Activated naive CD4-positive, alpha-beta T cell treated with anti-CD3 and anti-CD28 coated beads, Interleukin-2, amount 50 U/mL, for 72 hours (primary cell): Measurements from ENCODE around the gene PAX7. TPM values are rescaled to one million over a fixed set of nuclear protein-coding genes. Genes with fewer than 3 reads are reported as not detected.

Experiments used
- ATAC-seq, 2 donors: fragments of 150-1000 bp; cut with Tn5 transposase; 2 replicates each; pipeline ENCODE4 v1.10.0; 2021; ENCODE audit warnings: mild to moderate bottlenecking in 2 of 2, moderate library complexity in 2 of 2
- DNase-seq, 2 donors: peaks; one replicate each; pipeline ENCODE4 v3.0.0; 2021 to 2022; ENCODE audit warnings: low spot score in 2 of 2
- H3K27ac Mint-ChIP-seq, 2 donors: one replicate each; pipeline ENCODE4 v1.8.0; 2022; ENCODE audit warnings: mild to moderate bottlenecking in 2 of 2, mixed read lengths in 2 of 2
- H3K36me3 Mint-ChIP-seq, 2 donors: one replicate each; pipeline ENCODE4 v1.8.0; 2022; ENCODE audit warnings: mixed read lengths in 2 of 2
- H3K9me3 Mint-ChIP-seq, 2 donors: one replicate each; pipeline ENCODE4 v1.8.0; 2022; ENCODE audit warnings: mixed read lengths in 2 of 2
- total RNA-seq, 2 donors: library from RNA; stranded (reverse); gene quantifications; one replicate each; pipeline ENCODE4 v1.2.3, GENCODE V29; 2022

PAX7 gene
- total RNA-seq, 2 donors from 2014 or later, result not detected

DNA sequence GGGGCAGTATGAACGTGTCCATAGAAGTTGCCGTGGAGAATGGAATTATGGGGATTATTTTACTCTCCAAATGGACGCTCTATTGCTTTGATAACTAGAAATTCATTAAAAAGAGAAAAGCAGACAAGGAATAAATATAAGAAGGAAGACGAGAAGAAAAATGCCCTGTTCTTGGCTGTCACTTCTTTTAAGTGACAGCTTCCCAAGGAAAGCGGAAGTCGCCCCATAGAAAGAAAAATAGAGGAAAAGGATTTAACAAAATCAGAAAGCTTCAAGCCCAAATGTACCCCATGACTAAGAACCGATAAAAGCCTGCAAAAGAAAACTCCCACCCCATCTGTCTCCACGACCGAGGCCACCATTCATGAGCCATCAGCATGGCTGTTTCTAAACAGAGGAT lies 143.1 kb downstream of the PAX7 start:
- Mint-ChIP-seq H3K36me3 (no peaks in the 10 kb centered on the region), H3K9me3 (no peaks in the 10 kb centered on the region), H3K27ac (no peak overlapping the region)
- ATAC-seq (no peak), DNase-seq (no peak)

DNA sequence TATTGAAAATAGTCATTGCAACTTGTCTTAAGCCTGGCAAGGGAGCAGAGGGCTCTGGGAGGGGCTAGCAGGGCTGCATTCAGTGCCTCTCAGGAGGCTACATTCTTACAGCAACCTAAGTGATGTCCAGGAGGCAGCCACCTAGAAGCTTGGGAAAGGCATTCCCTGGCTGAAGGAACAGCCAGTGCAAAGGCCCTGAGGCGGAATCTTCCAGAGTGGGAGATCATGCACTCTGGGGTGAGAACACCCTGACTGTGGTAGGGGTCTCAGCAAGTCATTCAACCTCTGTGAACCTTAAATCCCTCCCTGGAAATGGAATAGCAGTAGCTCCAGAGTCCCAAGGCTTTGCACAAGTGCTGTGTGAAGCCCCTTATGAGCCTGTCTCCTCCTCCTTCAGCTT lies 144.7 kb downstream of the PAX7 start:
- no peak overlapping the region for H3K27ac Mint-ChIP-seq
- DNase-seq (no peak), ATAC-seq (no peak)
- no peaks in the 10 kb centered on the region for H3K9me3 Mint-ChIP-seq
- H3K36me3 Mint-ChIP-seq, result no peaks in the 10 kb centered on the region

DNA sequence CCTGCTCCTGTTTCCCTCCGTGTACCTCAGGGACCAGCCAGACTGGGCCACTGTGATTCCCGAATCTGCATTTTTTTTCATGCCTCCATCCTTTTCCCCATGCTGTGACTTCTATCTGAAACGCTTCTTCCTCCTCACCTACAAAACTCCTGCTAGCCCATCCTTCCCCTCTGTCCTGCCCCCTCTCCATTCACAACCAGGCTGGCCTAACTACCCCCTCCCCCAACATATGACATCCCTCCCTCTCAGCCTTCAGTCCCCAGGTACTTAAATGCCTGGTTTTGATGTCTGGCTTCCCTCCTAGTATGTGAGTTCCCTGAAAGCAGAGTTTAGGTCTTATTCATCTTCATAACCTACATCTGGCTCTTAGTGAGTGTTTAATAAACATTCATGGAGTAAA lies 146.1 kb downstream of the PAX7 start:
- no peaks in the 10 kb centered on the region for H3K9me3 Mint-ChIP-seq
- no peak overlapping the region for H3K27ac Mint-ChIP-seq
- H3K36me3 Mint-ChIP-seq, result no peaks in the 10 kb centered on the region
- DNase-seq (no peak), ATAC-seq (no peak)

DNA sequence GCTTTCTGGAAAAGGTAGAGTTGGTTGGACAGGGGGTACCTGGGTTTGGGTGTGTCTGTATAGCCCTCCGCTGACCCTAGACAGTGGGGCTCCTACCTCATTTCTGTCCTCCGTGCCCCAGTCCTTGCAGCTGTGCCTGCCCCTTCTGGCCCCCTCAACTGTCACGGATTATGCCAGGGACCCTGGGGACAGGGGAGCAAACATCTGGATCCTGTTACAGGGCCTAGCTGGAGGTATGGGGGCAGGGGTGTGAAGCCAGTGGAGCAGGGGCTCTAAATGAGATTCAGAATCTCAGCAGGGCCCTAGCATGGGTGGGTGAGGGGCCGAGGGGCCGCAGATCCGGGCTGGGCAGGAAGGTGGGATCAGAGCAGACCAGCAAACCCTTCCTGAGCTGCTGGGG lies 147.8 kb downstream of the PAX7 start:
- Mint-ChIP-seq H3K36me3 (no peaks in the 10 kb centered on the region), H3K9me3 (no peaks in the 10 kb centered on the region), H3K27ac (peak overlapping the region in 1 of 2 donors; percentile 52)
- ATAC-seq (no peak), DNase-seq (no peak)

DNA sequence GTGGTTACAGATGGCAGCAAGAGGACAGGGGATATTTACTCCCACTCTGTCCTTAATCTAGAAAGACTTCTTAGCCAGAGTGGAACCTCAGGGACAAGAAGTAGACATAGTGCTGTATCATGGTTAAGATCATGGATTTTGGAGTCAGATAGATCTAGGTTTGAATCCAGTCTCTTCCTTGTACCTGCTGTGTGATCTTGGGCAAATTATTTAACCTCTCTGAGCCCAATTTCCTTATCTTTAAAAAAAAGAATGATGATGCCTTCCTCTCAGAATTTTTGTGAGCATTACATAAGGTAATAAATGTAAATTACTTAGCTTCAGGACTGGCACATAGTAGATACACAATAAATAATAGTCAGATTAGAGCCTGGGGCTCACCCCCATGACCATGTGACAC lies 150.4 kb downstream of the PAX7 start:
- Mint-ChIP-seq H3K9me3 (no peaks in the 10 kb centered on the region), H3K27ac (no peak overlapping the region), H3K36me3 (no peaks in the 10 kb centered on the region)
- no peak for ATAC-seq
- DNase-seq, result no peak

DNA sequence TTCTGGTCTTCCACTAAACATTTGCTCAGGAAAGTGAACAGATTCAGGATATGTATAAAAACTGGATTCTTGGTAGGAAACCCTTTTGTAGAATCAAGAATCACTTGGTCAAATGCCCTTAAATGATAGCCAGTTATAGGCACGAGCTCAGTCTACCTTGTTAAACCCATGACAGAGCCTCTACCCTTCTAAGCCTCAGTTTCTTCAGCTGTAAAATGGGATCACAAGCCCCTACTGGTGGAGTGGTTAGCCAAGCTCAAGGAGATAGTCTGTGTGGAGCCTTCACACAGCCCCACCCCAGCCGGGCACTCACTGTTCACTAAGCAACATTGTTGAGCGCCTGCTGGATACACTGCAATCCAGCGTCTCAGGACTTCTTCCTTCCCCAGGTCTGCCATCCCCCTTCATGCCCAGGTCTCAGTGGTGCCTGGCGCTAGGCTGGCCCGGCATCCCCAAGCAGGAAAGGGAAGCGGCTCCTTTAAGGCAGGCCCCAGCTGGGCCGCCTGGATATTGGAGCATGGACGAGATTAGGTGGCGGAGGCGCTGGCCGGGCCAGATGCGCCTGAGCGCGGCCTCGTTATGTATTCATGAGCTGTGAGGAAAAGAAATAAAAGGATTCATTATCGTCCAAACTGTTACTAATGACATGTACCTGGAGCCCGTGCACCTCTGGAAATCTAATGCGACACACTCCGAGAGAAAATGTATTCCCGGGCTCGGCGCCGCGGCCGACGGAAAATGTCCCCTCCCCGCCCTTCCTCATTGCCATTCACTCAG lies 153.2 kb downstream of the PAX7 start:
- DNase-seq (no peak), ATAC-seq (no peak)
- Mint-ChIP-seq H3K27ac (no peak overlapping the region), H3K9me3 (no peaks in the 10 kb centered on the region), H3K36me3 (no peaks in the 10 kb centered on the region)

- DNase-seq, result no peak
- no peaks in the 10 kb centered on the region for H3K9me3 Mint-ChIP-seq
- no peaks in the 10 kb centered on the region for H3K36me3 Mint-ChIP-seq
- no peak overlapping the region for H3K27ac Mint-ChIP-seq
- ATAC-seq, result no peak
Measured at GRCh38 chr1:18784482-18784831, 153.8 kb downstream of the PAX7 start.

DNA sequence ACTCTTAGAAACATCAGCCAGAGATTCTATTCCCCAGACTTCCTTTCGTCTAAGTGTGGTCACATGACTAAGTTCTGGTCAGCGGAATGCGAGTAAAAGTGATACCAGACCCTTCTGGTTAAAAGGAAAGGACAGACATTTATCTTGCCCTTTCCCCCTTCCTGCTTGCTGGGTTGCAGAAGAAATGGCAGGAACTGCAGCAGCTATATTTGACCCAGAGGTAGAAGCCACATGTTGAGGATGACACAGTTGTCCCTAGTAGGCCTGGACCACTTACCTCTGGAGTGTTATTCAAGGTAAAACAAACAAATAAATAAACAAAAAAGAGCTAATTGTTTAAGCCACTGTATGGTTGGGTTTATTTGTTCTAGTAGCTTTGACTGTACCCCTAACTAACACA lies 155.5 kb downstream of the PAX7 start:
- Mint-ChIP-seq H3K27ac (no peak overlapping the region), H3K9me3 (no peaks in the 10 kb centered on the region), H3K36me3 (no peaks in the 10 kb centered on the region)
- ATAC-seq (no peak), DNase-seq (no peak)

- no peak for ATAC-seq
- no peaks in the 10 kb centered on the region for H3K9me3 Mint-ChIP-seq
- H3K27ac Mint-ChIP-seq, result no peak overlapping the region
- no peak for DNase-seq
- H3K36me3 Mint-ChIP-seq, result no peaks in the 10 kb centered on the region
Measured at GRCh38 chr1:18787825-18788385, 157.3 kb downstream of the PAX7 start.

DNA sequence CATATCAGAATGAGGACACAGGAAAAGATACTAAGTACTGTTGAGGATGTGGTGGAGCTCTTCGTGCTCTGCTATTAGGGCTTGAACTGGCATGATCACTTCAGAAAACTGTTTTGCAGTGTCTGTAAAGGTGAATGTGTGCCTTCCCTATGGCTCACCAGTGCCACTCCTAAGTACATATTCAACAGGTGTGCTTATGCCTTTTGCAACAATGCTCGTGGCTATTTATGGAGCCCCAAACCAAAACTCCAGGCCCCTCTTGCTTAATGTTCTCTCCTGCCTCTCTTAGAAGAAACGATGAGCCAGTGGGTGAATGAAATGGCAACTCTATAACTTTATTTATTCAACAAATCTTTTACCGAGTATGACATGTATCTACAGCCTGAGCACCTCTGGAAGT lies 158.6 kb downstream of the PAX7 start:
- Mint-ChIP-seq H3K36me3 (no peaks in the 10 kb centered on the region), H3K9me3 (no peaks in the 10 kb centered on the region), H3K27ac (no peak overlapping the region)
- DNase-seq, result no peak
- ATAC-seq, result no peak

- DNase-seq (no peak), ATAC-seq (no peak)
- H3K27ac Mint-ChIP-seq, result no peak overlapping the region
- H3K36me3 Mint-ChIP-seq, result no peaks in the 10 kb centered on the region
- no peaks in the 10 kb centered on the region for H3K9me3 Mint-ChIP-seq
Measured at GRCh38 chr1:18792747-18793146, 162.1 kb downstream of the PAX7 start.

DNA sequence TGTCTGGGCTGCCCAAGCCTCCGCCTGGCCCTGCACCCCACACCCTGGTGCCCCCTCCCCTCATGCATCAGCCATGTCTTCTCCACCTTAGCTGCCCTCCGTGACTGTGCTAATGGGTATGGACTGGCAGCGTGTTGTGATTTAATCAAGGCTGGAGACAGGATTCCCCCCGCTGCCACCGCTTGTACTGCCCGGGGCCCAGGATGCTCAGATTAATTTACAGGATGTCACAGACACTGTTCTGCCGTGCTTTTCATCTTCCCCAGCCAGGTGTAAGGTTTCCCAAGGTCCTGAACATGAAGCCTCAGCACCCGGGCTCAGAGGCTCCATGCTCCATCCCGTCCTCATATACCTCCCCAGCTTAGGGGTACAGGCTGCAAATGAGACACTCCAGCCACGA lies 162.5 kb downstream of the PAX7 start:
- H3K9me3 Mint-ChIP-seq, result no peaks in the 10 kb centered on the region
- H3K27ac Mint-ChIP-seq, result no peak overlapping the region
- DNase-seq (no peak), ATAC-seq (no peak)
- H3K36me3 Mint-ChIP-seq, result no peaks in the 10 kb centered on the region

GRCh38 chr1:18794051-18794450 lies 163.4 kb downstream of the PAX7 start:
- Mint-ChIP-seq H3K36me3 (no peaks in the 10 kb centered on the region), H3K27ac (no peak overlapping the region), H3K9me3 (no peaks in the 10 kb centered on the region)
- ATAC-seq (no peak), DNase-seq (no peak)

DNA sequence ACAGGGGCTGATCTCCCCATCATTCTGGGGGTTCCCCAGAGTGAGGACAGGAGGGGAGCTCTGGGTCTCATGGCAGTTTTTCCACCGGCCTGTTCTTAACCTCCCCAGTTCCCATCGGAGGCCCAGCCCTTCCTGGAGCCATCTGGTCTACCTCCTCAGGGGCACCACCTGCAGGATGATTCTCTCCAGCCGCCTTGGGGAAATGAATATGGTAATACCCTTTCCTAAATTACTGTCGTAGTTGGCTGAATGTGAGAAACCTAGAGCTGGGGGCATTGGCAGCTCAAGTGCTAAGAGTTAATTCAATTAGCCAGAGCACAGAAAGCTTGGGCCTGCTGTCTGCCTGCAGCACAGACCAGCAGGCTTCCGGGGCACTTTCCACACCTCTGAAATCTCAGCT lies 163.9 kb downstream of the PAX7 start:
- H3K36me3 Mint-ChIP-seq, result no peaks in the 10 kb centered on the region
- DNase-seq (no peak), ATAC-seq (no peak)

DNA sequence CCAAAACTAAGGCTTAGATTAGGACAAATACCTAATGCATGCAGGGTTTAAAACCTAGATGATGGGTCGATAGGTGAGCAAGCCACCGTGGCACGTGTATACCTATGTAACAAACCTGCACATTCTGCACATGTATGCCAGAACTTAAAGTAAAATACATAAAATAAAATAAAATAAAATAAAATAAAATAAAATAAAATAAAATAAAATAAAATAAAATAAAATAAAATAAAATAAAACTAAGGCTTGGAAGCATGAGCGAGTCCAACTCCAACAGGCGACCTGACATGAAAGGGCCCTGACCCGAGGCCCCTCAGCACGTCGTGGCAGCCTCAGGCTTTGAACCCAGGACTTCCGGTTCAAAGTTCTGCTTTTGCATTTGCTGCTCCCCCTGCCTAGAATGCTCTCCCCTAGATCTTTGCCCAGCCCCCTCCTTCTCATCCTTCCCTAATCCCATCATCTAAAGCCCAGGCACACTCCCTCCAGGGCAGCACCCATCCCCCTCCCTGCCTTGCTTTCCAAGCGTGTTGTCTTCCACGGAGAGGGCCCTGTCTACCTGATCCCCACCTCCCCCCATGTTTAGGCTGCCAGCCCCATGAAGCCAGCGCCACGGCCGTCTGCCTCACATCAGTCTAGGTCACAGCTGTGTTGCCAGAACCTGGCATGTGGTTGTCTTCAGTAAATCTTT lies 164.5 kb downstream of the PAX7 start:
- Mint-ChIP-seq H3K27ac (peak overlapping the region in 1 of 2 donors; percentile 72), H3K9me3 (no peaks in the 10 kb centered on the region), H3K36me3 (no peaks in the 10 kb centered on the region)
- ATAC-seq (no peak), DNase-seq (no peak)

More for the DNA sequence above, 163.9 kb downstream of the PAX7 start:
- no peak overlapping the region for H3K27ac Mint-ChIP-seq
- no peaks in the 10 kb centered on the region for H3K9me3 Mint-ChIP-seq

DNA sequence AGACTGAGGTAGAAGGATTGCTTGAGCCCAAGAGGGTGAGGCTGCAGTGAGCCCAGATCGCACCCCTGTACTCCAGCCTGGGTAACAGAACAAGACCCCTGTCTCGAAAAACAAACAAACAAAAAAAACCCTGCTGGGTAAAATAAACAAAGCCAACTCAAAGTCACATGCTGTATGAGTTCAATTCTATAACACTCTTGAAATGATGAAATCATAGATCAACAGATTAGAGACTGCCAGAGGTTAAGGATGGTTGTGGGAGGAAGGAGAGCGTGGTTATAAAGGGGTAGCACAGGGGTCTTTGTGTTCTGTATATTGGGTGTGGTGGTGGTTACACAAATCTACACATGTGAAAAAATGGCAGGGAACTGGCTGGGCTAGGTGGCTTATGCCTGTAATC lies 166.3 kb downstream of the PAX7 start:
- no peak for DNase-seq
- H3K27ac Mint-ChIP-seq, result no peak overlapping the region
- H3K9me3 Mint-ChIP-seq, result no peaks in the 10 kb centered on the region
- ATAC-seq, result no peak
- H3K36me3 Mint-ChIP-seq, result no peaks in the 10 kb centered on the region
